Activated T-cell treated with anti-CD3 and anti-CD28 coated beads for 4 hours (primary cell): ENCODE data around the gene CDK6.
A peak's percentile ranks its signal among the peaks of the same experiment; 100 is the strongest.
"Not testable (repeated sequence)": the region's sequence is repeated elsewhere in the genome, so short reads cannot be mapped to it uniquely, and the experiment has no call there.

Experiments used
- DNase-seq: peaks from one replicate; pipeline ENCODE4 v3.0.0-alpha.2; 2020

CDK6 gene

DNA sequence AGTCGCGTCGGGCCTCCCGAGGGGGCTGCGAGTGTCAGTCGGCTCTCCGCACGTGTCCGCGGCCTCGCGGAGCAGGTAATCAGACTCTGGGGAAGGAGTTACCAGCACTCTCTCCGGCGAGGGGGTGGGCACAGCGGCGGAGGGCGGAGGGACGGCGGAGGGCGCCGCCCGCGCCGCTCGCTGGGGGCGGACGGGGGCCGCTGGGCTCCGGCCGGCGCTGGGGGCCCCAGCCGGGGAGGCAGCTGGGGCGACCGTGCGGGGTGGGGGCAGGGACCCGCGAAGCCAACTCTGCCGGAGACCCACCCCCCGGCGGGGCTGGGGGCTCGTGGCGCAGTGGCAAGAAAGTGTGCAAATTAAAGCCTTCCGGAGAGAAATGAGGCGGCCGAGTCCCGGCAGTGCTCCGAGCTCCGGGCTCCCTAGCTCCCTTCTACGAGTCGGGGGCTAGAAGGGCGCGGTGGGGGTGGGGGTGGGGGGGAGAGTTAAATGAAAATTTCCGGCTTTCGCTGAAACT is at the start of gene CDK6:
CDK6 (minus strand) TSS at position 85 of the 511 bp plus-strand sequence. CDS start 3,250 bp downstream, outside the sequence.
- peak; percentile 59 for DNase-seq

DNA sequence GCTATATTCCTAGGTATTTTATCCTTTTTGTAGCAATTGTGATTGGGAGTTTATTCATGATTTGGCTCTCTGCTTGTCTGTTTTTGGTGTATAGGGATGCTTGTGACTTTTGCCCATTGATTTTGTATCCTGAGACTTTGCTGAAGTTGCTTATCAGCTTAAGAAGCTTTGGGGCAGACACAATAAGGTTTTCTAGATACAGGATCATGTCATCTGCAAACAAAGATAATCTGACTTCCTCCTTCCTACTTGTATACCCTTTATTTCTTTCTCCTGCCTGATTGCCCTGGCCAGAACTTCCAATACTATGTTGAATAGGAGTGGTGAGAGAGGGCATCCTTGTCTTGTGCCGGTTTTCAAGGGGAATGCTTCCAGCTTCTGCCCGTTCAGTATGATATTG is 49.7 kb upstream of the CDK6 start:
- DNase-seq = not testable (repeated sequence)

DNA sequence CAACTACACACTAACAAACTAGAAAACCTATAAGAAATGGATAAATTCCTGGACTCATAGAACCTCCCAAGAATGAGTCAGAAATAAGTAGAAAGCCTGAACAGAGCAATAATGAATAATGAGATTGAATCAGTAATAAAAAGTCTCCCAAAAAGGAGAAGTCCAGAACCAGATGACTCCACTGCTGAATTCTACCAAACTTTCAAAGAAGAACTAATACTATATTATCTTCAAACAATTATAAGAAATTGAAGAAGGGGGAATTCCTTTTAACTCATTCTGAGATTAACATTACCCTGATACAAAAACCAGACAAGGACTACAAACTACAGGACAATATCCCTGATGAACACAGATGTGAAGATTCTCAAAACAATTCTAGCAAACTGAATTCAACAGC is 47.8 kb upstream of the CDK6 start:
- DNase-seq = no peak

DNA sequence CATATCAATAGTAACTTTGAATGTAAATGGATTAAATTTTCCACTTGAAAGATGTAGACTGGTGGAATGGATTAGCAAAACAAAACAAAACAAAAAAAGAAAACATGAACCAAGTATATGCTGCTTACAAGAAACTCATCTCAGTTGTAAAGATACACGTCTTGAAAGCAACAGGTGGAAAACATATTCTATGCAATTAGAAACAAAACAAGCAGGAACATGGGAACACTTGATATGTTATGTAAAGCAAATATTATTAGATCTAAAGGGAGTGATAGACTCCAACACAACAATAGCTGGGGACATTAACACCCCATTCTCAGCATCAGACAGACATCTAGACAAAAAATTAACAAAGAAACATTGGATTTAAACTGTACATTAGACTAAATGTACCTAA is 46.4 kb upstream of the CDK6 start:
- no peak for DNase-seq

DNA sequence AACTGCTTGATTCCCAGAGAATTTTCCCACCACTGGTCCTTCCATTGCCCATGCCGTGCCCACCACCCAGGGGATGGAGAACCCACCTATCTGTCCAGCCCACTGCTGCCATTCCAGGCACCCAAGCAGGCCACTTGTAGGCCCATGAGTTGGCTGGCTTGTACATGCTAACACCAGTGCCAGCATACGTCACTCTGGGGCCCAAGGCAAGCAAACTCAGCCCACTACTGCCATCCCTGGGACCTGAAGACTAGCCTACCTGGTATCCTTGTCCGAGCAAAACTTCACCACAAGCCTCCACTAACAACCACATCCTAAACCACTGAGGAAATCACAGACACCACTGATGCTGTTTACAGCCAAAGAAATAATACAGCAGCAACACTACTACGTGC is 44.7 kb upstream of the CDK6 start:
- no peak for DNase-seq

DNA sequence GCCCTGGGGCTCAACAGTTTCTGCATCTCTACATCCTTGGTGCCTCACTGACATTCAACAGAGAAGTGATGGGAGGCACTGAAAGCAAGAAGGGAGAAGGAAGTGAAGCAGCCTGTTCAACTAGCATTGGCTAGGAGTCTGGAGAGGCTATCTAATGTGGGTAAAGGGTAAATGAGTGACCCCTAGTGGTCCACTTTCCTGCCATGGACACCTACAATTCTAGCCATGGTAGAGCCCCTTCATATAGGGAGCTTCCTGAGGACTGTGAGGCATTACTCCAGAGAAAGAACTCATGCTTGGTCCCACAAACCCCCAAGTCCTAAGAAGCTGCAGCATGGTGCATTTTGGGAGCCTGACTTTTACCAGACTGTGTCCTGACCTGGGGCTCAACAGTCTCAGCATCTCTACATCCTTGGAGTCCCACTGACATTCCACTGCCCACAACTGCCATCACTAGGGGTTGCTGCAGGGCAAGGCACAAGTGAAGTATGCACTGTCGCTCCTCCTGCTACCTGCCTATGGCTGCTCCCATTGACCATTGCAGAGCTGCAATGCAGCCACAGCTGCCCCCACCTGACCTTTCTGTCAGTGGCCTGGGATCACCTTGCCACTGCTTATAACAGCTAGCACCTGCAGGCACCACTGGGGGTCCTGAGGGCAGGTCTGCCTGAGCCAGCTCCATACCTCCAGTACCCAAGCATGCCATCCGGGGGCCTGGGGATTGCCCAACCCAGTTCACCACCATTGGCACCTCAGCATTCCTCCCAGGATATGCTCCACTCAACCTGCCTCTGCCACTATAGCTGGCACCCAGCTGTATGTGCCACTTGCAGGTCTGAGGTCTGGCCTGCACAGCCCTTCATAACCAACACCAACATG is 44.1 kb upstream of the CDK6 start:
- no peak for DNase-seq

DNA sequence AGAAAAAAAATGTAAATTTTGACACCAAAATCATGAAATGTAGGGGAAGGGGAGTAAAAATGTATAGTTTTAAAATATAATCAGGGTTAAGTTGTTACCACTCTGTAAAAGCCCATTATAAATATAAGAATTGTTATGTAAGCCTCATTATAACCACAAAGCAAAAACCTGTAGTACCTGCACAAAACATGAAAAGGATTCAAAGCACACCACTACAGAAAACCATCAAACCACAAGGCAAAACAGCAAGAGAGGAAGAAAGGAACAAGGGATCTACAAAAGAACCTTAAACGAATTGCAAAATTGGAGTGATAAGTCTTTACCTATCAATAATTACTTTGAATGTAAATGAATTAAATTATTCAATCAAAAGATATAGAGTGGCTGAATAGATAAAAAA is 41.0 kb upstream of the CDK6 start:
- no peak for DNase-seq

DNA sequence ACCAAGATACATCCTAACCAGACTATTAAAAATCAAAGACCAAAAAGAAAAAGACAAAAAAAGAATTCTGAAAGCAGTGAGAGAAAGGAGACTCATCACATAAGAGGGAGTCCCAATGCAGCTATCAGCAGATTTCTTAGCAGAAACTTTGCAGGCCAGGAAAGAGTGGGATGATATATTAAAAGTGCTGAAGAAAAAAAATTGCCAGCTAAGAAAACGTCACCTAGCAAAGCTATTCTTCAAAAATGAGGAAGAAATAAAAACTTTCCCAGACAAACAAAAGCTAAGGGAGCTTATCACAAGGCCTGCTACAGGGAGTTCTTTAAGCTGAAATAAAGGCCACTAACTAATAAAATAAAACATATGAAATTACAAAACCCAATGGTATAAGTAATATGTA is 40.5 kb upstream of the CDK6 start:
- DNase-seq = no peak

DNA sequence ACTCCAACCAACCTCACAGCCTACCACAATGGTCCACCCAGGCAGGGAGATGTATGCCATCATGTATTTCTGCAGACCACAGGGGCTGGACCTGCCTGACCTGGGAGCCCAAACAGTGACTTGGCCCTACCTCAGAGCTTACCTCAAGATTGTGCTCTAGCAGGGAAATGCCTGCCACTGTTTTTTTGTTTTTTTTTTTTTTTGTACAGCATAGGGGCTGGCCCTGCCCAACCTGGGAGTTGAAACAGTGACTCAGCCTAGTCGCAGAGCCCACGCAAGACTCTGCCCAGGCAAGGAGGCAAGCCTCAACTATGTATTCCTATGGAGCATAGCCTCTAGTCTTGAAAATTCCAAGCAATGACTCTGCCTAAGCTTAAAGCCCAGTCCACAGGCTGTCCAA is 39.3 kb upstream of the CDK6 start:
- DNase-seq = no peak

DNA sequence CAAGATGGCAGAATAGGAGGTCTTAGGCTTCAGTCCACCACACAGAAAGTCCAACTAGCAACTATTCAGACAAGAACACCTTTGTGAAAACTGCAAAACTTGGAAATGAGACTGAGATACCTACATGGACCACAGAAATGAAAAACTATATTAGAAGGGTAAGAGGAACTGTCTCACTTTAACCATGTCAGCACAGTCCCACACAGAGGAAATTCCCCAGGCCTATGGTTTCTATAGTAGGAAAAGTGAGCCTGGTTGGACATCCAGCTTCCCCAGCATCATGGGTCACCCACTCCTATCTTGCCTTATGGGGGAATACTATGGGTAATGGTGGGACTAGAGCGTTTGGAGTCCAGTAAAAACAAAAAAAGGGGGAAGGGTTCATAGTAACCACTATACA is 38.8 kb upstream of the CDK6 start:
- no peak for DNase-seq

DNA sequence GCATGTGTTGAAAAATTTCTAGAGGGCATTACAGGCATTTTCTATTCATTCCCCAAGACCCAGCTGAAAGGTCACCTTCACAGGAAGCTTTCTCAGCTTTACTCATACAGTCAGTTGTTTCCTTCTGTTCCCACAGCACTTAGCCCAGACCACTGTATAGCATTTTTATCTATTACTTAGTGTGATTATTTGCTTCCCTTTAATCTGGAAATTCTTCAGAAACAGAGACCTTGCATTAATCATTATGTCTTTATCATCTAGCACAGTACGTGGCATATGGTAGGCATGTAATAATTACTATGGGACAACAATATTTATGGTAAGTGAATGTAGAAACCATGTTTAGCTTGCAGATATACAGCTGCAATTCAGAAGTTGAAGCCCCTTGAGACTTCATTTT is 38.2 kb upstream of the CDK6 start:
- DNase-seq = no peak

DNA sequence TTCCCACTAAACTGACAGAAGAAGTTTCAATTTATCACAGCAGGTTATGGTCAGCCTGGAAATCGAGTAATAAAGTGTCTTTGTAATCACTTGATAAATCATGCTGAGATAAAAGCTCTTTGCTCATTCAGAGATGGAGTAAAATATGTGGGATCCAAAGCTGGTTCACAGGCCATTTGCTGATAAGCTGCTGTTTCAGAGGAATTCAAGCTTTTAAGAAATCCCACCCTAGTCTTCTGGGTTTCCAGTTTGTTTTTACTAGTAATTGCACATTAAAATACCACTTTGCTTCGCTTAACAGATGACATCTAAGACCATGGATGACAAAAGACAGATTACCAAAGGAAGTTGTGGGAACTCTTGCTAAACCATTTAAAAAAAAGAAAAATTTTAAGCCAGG is 37.4 kb upstream of the CDK6 start:
- no peak for DNase-seq

DNA sequence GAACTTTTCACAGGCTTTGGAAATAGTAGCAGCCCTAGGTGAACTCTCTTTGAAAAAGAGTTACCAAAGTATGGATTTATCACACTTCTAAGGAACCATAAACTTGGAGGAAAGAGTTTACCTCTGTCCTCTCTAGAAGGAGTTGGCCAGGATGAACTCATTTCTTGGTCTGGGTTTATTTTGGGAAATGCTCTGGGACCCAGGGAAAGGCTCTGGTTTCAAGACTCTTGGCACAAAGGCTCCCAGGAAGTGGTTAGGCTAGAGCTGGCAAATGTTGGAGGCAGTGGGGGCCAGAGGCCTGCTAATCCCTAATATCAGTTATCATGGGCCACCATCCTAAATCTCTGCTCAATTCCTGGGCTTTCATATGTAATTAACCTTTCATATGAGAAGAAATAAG is 36.3 kb upstream of the CDK6 start:
- DNase-seq = no peak

DNA sequence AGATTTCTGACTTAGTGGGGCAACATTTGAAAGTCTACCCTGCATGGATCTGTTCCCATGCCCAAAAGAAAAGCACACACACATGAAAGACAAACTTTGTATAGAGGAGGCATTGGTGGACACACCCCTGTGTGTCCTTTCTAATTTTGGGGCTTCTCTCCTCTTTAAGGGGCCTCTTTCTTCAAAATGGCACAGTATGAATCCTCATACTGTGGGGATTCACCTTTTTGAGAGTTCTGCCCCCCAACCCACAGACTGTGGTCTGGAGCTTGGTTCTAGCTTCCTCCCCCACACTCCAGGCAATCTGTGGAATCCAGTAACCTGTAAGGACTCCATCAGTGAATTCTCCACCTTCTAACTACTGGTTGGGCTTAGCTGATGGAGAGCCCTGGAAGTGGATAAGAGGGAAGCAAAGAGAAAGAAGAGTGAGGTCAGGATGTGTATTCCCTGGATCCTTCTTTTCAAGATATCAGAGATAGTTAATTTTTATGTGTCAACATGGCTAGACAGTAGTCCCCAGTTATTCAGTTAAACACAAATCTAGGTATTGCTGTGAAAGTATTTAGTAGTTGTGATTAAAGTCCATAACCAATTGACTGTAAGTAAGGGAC is 32.4 kb upstream of the CDK6 start:
- no peak for DNase-seq

DNA sequence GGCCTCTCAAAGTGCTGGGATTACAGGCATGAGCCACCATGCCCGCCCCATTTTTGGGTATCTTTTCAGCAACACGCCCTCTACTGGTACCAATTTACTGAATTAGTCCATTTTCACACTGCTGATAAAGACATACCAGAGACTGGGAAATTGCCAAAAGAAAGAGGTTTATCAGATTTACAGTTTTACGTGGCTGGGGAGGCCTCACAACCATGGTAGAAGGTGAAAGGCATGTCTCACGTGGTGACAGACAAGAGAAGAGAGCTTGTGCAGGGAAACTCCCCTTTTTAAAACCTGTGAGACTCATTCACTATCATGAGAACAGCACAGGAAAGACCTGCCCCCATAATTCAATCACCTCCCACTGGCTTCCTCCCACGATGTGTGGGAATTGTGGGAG is 27.8 kb upstream of the CDK6 start:
- DNase-seq = not testable (repeated sequence)

DNA sequence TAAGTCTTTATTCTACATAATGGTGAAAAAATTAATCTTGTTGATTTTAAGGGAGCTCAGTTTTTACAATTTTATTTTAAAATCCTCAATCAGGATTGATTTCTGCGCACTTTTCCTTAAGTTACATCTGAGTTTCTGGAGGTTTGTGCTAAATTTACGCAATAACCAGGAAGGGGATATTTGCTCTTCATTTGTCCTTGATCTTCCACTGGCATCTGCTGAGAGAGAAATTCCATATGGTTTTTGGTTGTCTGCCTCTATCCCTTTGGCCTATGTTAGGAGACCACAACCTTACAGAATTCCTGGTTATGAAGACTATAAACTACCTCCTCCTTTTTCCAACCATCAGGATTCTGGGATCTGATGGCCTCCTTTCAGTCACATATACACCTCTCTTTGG is 20.1 kb upstream of the CDK6 start:
- DNase-seq = no peak

DNA sequence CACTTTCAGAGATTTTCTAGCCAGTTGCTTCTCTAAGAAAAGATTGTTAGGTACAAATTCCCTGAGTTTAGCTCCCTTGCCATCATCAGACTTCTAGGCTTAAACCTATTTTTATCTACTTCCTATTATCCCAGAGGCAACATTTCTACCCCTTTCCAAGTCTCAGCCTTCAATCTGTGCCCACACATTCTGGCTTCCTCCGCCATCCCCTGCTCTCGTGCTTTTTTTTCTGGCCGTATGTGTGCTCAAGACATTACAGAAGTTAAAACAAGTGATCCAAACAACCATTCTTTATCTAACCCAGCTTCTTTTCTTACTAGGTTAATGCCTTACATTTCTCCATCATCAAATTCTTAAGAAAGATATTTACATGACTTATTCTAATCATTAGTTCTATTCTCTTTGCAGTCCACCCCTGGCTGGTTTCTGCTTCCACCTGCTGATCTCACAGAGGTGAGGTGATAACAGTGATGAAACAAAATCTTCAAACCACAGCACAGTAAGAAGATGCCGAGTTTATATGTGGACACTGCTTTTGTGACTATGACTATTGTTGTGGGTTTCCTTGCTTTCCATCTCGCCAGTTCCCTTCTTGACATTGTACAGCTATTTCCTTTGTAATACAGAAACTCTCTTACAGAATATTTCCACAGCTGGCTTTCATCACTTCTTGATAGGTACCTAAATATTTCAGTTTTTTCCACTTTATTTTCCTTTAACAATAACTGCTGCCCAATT is 18.3 kb upstream of the CDK6 start:
- DNase-seq = no peak

DNA sequence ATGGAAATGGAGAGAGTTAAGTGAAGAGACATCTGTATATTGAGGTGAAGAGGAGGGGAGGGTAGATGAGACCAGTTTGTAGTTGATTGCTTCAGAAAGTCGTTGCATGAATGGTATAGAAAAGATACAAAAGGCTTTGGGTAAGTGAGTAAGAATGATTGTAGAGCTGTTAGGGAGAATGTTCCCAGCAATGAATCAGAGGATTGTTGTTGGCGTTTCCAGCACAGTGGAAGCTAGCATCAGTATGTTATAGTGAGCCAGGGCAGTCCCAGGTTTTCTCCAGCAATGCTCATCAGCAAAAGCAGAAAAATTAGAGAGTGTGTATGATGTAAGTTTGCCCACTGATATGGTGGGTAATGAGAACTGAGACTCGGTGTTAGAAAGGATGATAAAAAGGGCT is 15.4 kb upstream of the CDK6 start:
- DNase-seq = no peak

DNA sequence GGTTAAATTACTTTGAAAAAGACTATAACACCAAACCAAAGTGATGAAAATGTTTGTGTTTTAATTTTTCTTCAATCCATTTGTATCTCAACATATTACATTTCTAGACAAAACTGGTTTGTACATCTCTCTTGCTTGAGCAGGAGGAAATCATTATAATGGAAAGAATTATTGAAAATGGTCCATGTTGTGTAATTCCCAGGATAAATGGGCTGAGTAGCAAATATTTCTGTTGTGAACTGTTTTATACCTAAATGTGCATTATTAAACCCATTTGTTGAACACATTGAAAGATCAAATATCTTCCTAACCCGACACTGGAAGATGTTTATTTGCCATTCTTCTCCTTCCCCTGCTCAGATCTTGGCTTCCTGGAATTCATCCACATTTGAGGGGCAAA is 14.1 kb upstream of the CDK6 start:
- DNase-seq = no peak

DNA sequence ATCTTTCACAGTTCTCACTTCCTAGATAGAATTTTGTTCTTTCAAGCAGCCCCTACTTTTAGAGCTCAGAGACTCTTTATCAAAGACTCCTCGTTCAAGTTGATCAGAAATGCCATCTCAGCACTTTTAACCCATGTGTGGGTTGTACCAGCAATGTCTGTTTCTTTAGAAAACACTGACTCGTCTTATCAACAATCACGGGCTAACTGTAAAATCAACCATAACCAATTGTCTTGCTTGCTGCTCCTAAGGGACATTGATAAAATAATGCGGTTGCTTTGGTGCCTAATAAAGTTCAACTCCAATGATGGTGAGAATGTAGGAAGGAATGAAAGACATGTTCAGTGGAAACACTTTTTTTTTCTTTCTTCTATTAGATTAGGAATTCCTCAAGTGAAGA is 12.9 kb upstream of the CDK6 start:
- DNase-seq = no peak

DNA sequence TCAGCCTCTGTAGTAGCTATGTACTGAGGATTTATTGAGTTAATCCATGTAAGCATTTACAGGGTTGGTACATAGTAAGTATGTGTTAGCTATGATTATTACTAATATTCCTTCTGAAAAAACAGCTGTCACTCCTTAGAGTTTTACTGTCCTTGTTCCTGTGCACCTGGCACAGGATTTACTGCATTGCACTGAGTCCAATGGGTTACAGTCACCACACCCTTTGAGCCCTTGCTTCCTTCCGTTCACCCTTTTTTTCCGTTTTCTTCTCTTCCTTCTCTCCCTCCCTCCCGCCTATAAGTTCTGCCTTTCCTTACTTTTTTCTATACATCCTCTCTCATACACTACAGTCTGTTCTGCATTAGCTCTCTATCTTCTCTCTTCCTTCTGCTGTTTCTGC is 12.5 kb upstream of the CDK6 start:
- no peak for DNase-seq

DNA sequence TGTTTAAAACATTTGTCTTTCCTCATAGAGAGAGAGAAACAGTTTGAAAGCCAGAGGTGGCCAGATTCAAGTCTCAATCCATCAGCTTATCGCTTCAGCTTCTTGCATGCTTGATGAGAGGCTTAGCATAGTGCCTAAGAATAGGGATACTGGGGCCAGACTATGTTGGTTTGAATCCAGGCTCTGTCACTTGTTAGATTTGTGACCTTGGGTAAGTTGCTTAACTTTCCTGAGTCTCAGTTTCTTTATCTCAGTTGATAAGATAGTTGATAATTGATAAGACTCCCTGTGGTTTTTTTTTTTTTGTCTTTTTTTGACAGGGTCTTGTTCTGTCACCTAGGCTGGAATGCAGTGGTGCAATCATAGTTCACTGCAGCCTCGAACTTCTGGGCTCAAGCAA is 12.1 kb upstream of the CDK6 start:
- no peak for DNase-seq

DNA sequence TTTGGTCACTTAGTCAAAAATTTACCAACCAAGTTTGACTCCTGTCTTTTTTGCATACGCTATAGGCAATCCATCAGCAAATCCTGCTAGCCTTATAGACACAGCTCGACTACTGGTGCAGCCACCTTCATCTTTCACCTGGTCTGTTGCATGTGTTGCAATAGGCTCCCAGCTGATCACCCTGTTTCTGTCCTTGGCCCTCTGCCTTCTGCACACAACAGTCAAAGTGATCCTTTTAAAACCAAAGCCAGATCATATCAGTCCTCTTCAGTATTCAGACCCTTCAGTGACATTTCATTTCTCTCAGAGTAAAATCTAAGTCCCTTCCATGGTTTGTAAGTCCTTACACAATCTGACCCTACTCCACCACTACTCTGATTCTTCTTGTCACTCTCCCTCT is 10.9 kb upstream of the CDK6 start:
- no peak for DNase-seq

DNA sequence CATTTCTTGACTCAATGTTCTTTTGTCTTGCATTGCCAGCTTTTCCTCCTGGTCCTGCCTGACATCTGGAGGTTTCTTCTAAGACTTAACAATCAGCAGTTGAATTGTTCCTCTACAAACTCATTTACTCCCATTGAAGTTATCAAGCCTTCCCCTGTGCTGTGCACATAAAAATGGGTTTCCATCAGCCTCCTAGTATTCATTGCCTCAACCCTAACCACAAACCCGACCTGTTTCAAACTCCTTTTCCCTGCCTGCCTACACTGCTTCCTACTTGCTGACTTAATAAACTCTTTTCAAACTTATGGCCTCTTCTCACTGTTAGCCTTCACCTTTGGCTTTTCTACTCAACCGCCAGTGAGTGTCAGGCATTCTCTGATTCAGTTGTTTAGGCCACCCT is 9.4 kb upstream of the CDK6 start:
- DNase-seq = no peak
